HepG2 (cell line): Measurements from ENCODE around the gene BCL11B. TPM values are rescaled to one million over a fixed set of nuclear protein-coding genes. Genes with fewer than 3 reads are reported as not detected.

Experiments used
- ATAC-seq: fragments of 200-7000 bp; cut with Tn5 transposase; 3 replicates; pipeline ENCODE4 v1.9.1; 2020; ENCODE audit warnings: mild to moderate bottlenecking, moderate library complexity
- BruUV-seq: library from RNA; stranded (reverse); fragments of 400-500 nt; replicated peaks from 2 replicates; lab custom pipeline; 2021; lab: Mats Ljungman, UMichigan
- CTCF ChIA-PET: fragments of 300-600 bp; formaldehyde crosslinking; extraction: SDS; loops from one replicate; lab custom pipeline; 2021; ENCODE audit warnings: low total read pairs, inconsistent platforms, low intra/inter-chr PET ratio; lab: Yijun Ruan, JAX
- POLR2A ChIA-PET: fragments of 350-600 bp; sonication (Branson Sonifier 250); formaldehyde crosslinking; loops from one replicate; lab custom pipeline; 2020; ENCODE audit warnings: antibody characterized with exemption, inconsistent platforms; lab: Yijun Ruan, JAX
- DNase-seq: peaks from one replicate; pipeline ENCODE4 v3.0.0-alpha.2; 2015; ENCODE audit warnings: low spot score
- FAIRE-seq: peaks from 3 replicates; lab custom pipeline; 2011; peaks lifted over from hg19 to GRCh38; lab: Jason Lieb, UNC
- H2AFZ ChIP-seq: one replicate; pipeline ENCODE4 v1.6.1; 2011; ENCODE audit warnings: low read length, inconsistent platforms
- H3K27ac ChIP-seq: fragments of 300-600 bp; 3 replicates; pipeline ENCODE4 v1.8.0; 2011; ENCODE audit warnings: mixed run types, mild to moderate bottlenecking, mixed read lengths, low read length, inconsistent platforms; ENCODE audit not compliant: insufficient read depth; ENCODE audit errors: extremely low read length
- H3K27me3 ChIP-seq, 2 experiments: fragments of 200-600 bp in 1 of 2; 2 replicates in 1 of 2; 3 replicates in 1 of 2; pipeline versions ENCODE4 v1.6.0 to v1.8.0; 2011; ENCODE audit warnings: low read length in 2 of 2, mild to moderate bottlenecking in 2 of 2, moderate library complexity in 2 of 2, inconsistent platforms in 1 of 2; ENCODE audit not compliant: insufficient read depth in 2 of 2, control insufficient read depth in 1 of 2
- H3K36me3 ChIP-seq, 2 experiments: fragments of 200-600 bp in 1 of 2; replicated peaks in 1 of 2; 2 replicates in 1 of 2; 3 replicates in 1 of 2; pipeline versions ENCODE4 v1.5.1 to v1.8.0; 2011; ENCODE audit warnings: low read length in 2 of 2, inconsistent platforms in 1 of 2; ENCODE audit not compliant: insufficient read depth in 2 of 2, control insufficient read depth in 1 of 2
- H3K4me1 ChIP-seq: 2 replicates; pipeline ENCODE4 v1.5.1; 2012; ENCODE audit warnings: low read length, inconsistent platforms; ENCODE audit not compliant: insufficient read depth
- H3K4me2 ChIP-seq: 2 replicates; pipeline ENCODE4 v1.6.0; 2011; ENCODE audit warnings: low read depth, low read length, inconsistent platforms
- H3K4me3 ChIP-seq, 3 experiments: fragments of 200-600 bp in 1 of 3; sonication (generic), shearing (Covaris generic) in 1 of 3; replicated peaks in 1 of 3; 2 replicates each; pipeline ENCODE4 v1.5.1; 2011 to 2016; ENCODE audit warnings: low read length in 3 of 3, inconsistent platforms in 2 of 3, low read depth in 2 of 3, mild to moderate bottlenecking in 2 of 3, control low read depth in 1 of 3, mixed read lengths in 1 of 3; ENCODE audit not compliant: insufficient read depth in 1 of 3
- H3K79me2 ChIP-seq: one replicate; pipeline ENCODE4 v1.6.1; 2011; ENCODE audit warnings: low read length, inconsistent platforms; ENCODE audit not compliant: insufficient read depth
- H3K9ac ChIP-seq: 2 replicates; pipeline ENCODE4 v1.6.0; 2011; ENCODE audit warnings: mild to moderate bottlenecking, low read depth, low read length, inconsistent platforms; ENCODE audit not compliant: insufficient read depth
- H3K9me3 ChIP-seq: 2 replicates; pipeline ENCODE4 v1.5.1; 2012; ENCODE audit warnings: mild to moderate bottlenecking, low read length
- H4K20me1 ChIP-seq: 2 replicates; pipeline ENCODE4 v1.6.0; 2011; ENCODE audit warnings: inconsistent platforms, mild to moderate bottlenecking, low read length, moderate library complexity; ENCODE audit not compliant: insufficient read depth
- TCF7L2 ChIP-seq: IDR thresholded peaks from 2 replicates; pipeline ENCODE4 v1.6.1; 2011; ENCODE audit warnings: mild to moderate bottlenecking, low read depth, low read length, moderate library complexity
- ZNF20 ChIP-seq: sonication (generic); formaldehyde crosslinking; IDR thresholded peaks from 2 replicates; pipeline ENCODE4 v1.4.0; 2020; ENCODE audit warnings: mild to moderate bottlenecking, moderate library complexity, missing genetic modification reagents
- ZNF629 ChIP-seq: sonication (generic); formaldehyde crosslinking; conservative IDR thresholded peaks from 2 replicates; pipeline ENCODE4 v1.5.0; 2020; ENCODE audit warnings: missing genetic modification reagents
- ZNF674 ChIP-seq: sonication (generic); formaldehyde crosslinking; IDR thresholded peaks from 2 replicates; pipeline ENCODE4 v1.5.0; 2020; ENCODE audit warnings: low read depth, mild to moderate bottlenecking, missing genetic modification reagents
- ZNF7 ChIP-seq: IDR thresholded peaks from 2 replicates; pipeline ENCODE4 v1.6.1; 2016; ENCODE audit warnings: missing biosample characterization, missing genetic modification reagents
- WGBS: methylation state at CpG from one replicate; pipeline ENCODE4 v1.1.6; 2017; ENCODE audit warnings: low lambda C conversion rate; 5-methylcytosine and 5-hydroxymethylcytosine counted together
- in situ Hi-C: cut with HindIII; loops from 2 replicates; pipeline ENCODE4 v1.10.0; 2017; ENCODE audit warnings: low pct_unique_long_range_greater_than_20kb; ENCODE audit not compliant: extremely low pct_ligation_motif_present
- intact Hi-C: fragments of 100-400 bp; cut with micrococcal nuclease; formaldehyde crosslinking; loops from one replicate; pipeline ENCODE4 v1.10.0; 2022; ENCODE audit not compliant: unreplicated experiment
- polyA plus RNA-seq, 8 experiments: library from polyadenylated mRNA; depleted of rRNA in 3 of 8; stranded (reverse) in 7 of 8; unstranded in 1 of 8; fragments of >200 nt; fragmentation: Illumina TruSeq in 4 of 8; extraction: Trizol in 4 of 8; gene quantifications; 2 replicates each; pipeline versions ENCODE4 v1.2.1 to v1.2.3, GENCODE V29; 2011 to 2016; ENCODE audit warnings: low read depth in 4 of 8, missing spikeins in 1 of 8, mixed read lengths in 1 of 8; ENCODE audit not compliant: insufficient read depth in 1 of 8
- total RNA-seq, 5 experiments: library from RNA; depleted of rRNA; stranded (reverse); fragments of >200 nt; fragmentation: Illumina TruSeq; extraction: Trizol; gene quantifications; 2 replicates each; pipeline ENCODE4 v1.2.3, GENCODE V29; 2016; ENCODE audit warnings: low read depth in 1 of 5
- TF ChIP-seq, protein P1 (sequence below): sonication (generic); formaldehyde crosslinking; IDR thresholded peaks from 2 replicates; pipeline ENCODE4 v1.5.1; 2020; ENCODE audit warnings: missing genetic modification reagents, mild to moderate bottlenecking, borderline replicate concordance

The BCL11B gene
- total and polyA plus RNA-seq, 2 of the 13 experiments (the other 11 are each of a cell fraction or from before 2014, with no cell fraction given): not detected

DNA sequence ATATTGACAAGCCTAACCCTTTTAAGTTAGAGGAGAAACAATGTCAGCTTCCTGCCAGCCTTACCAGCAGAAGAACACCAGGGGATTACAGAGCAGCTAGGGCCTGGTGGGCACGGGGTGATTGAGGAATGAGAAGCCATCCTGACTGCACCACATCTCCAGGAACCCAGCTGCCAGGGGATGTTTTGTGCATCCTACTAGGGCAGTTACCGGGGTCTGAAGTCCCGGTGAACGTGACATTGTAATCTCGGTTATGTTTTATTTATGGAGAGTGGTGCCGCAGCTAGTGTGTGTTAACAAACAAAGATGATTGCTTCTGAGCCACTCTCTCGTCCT is 115.9 kb downstream of the BCL11B start (continued):
- TF ChIP-seq, protein P1, sequence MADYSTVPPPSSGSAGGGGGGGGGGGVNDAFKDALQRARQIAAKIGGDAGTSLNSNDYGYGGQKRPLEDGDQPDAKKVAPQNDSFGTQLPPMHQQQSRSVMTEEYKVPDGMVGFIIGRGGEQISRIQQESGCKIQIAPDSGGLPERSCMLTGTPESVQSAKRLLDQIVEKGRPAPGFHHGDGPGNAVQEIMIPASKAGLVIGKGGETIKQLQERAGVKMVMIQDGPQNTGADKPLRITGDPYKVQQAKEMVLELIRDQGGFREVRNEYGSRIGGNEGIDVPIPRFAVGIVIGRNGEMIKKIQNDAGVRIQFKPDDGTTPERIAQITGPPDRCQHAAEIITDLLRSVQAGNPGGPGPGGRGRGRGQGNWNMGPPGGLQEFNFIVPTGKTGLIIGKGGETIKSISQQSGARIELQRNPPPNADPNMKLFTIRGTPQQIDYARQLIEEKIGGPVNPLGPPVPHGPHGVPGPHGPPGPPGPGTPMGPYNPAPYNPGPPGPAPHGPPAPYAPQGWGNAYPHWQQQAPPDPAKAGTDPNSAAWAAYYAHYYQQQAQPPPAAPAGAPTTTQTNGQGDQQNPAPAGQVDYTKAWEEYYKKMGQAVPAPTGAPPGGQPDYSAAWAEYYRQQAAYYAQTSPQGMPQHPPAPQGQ: no peak
- TF ChIP-seq ZNF7 (CRISPR knock-in tag) (no peak), TCF7L2 (no peak), ZNF20 (CRISPR knock-in tag) (no peak), ZNF674 (CRISPR knock-in tag) (no peak)

DNA sequence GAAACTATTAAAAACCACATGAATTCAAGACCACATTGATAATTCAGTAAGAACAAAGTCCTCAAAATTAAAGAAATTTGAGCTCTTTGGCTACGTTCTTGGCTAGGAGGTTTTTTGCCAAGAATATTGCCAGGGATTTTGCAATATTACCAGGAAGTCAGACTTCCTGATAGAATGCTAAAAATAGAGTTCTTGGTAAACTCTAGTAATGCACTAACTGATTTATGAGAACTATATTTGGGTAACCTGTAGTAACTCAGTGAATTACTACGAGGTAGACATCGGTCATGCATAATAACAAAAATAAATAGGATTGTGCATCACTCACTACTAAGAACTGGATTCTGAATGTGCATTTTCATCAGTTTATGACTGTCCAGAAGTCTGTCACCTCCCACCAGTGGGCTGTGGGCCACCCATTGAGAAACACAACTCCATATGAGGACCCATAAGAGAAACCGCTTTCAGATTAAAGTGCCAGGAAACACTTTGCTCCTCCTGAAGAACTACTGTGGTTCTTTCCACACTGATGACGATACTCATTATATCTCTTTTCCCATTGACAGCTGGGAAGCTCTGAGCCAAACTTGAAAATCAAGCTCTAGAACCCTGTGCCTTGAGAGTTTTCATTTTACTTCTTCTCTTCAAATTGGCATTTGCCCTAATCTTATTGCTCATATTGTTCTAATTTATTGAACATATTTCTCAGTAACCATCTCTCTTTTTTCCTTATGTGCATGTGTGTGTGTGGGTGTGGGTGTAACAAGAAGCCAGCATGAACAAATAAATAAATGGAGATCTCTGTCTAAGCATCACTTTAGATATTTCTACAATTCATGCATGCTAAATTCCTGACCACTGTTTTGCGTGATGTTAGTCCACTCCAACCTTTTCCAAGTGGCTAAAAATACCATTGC is 116.6 kb downstream of the BCL11B start:
- DNase-seq (no peak), ATAC-seq (no peak), FAIRE-seq (no peak)
- ChIA-PET POLR2A (no interaction called here), CTCF (no interaction called here)
- H3K4me1 ChIP-seq: no peaks in the 10 kb centered on the region
- intact Hi-C loops (no loop called here), in situ Hi-C loops (no loop called here)
- no peak for TF ChIP-seq ZNF629
- no peaks in the 10 kb centered on the region for H4K20me1 ChIP-seq
- H3K27me3 ChIP-seq: peaks cover 0 to 6% of the 10 kb centered on the region in 2 experiments; a peak in 1 of 5 replicates
- H2AFZ ChIP-seq: no peak overlapping the region
- H3K9me3 ChIP-seq: no peaks in the 10 kb centered on the region
- H3K36me3 ChIP-seq: no peaks in the 10 kb centered on the region
- H3K79me2 ChIP-seq: no peaks in the 10 kb centered on the region
- no peak overlapping the region for H3K4me2 ChIP-seq
- BruUV-seq: no TSS peak
- H3K9ac ChIP-seq: no peak overlapping the region
- H3K27ac ChIP-seq: no peak overlapping the region
- H3K4me3 ChIP-seq: no peak overlapping the region
- WGBS: 33% methylated on average over 6 of the region's 6 CpGs
